Panc1 (cell line): Measurements from ENCODE around the gene CCDC47. TPM values are rescaled to one million over a fixed set of nuclear protein-coding genes. Genes with fewer than 3 reads are reported as not detected.

ENCODE experiments used
- ATAC-seq: fragments of 200-7000 bp; cut with Tn5 transposase; 2 replicates; pipeline ENCODE4 v1.9.1; 2020; ENCODE audit warnings: mild to moderate bottlenecking, moderate library complexity
- BruUV-seq: library from RNA; stranded (reverse); fragments of 400-500 nt; replicated peaks from 2 replicates; lab custom pipeline; 2021; lab: Mats Ljungman, UMichigan
- CTCF ChIA-PET: fragments of 300-600 bp; sonication (Branson Sonifier 250); formaldehyde crosslinking; loops from one replicate; lab custom pipeline; 2022; ENCODE audit warnings: antibody characterized with exemption; lab: Charles Lee
- POLR2A ChIA-PET: fragments of 300-600 bp; sonication (Branson Sonifier 250); formaldehyde crosslinking; loops from one replicate; lab custom pipeline; 2022; ENCODE audit warnings: antibody characterized with exemption; lab: Charles Lee
- DNase-seq: peaks from one replicate; pipeline ENCODE4 v3.0.0-alpha.2; 2010; ENCODE audit warnings: low read depth, low spot score
- H3K27ac ChIP-seq: 2 replicates; pipeline ENCODE4 v1.5.1; 2011; ENCODE audit warnings: mild to moderate bottlenecking, low read length, inconsistent platforms
- H3K27me3 ChIP-seq: fragments of 200-500 bp; sonication (Bioruptor generic); 2 replicates; pipeline ENCODE4 v1.6.0; 2014; ENCODE audit warnings: low read length, inconsistent platforms; ENCODE audit not compliant: control insufficient read depth, insufficient read depth
- H3K36me3 ChIP-seq: fragments of 200-500 bp; sonication (Bioruptor generic); 2 replicates; pipeline ENCODE4 v1.5.1; 2014; ENCODE audit warnings: inconsistent platforms, mild to moderate bottlenecking, low read length, moderate library complexity; ENCODE audit not compliant: control insufficient read depth, insufficient read depth
- H3K4me1 ChIP-seq: 2 replicates; pipeline ENCODE4 v1.5.1; 2011; ENCODE audit warnings: inconsistent platforms, mild to moderate bottlenecking, low read length, moderate library complexity; ENCODE audit not compliant: control insufficient read depth, insufficient read depth
- H3K4me3 ChIP-seq, 2 experiments: 2 replicates each; pipeline ENCODE4 v1.5.1; 2011 to 2012; ENCODE audit warnings: low read depth in 2 of 2, low read length in 2 of 2, mild to moderate bottlenecking in 2 of 2, inconsistent platforms in 1 of 2, moderate library complexity in 1 of 2
- H3K9me3 ChIP-seq: fragments of 200-500 bp; sonication (Bioruptor generic); 2 replicates; pipeline ENCODE4 v1.5.1; 2014; ENCODE audit warnings: low read depth, mild to moderate bottlenecking, inconsistent platforms, low read length, moderate library complexity; ENCODE audit not compliant: control insufficient read depth, insufficient read depth
- CTCF ChIP-seq: fragments of 450-650 bp; IDR thresholded peaks from 2 replicates; pipeline ENCODE4 v1.5.1; 2017; ENCODE audit warnings: mild to moderate bottlenecking
- POLR2AphosphoS5 ChIP-seq: IDR thresholded peaks from 2 replicates; pipeline ENCODE4 v1.6.1; 2012; ENCODE audit warnings: mild to moderate bottlenecking, low read depth, low read length, moderate library complexity
- SIN3A ChIP-seq: IDR thresholded peaks from 2 replicates; pipeline ENCODE4 v1.6.1; 2012; ENCODE audit warnings: low read depth, mild to moderate bottlenecking, low read length, moderate library complexity, borderline replicate concordance; ENCODE audit not compliant: insufficient read depth
- TCF7L2 ChIP-seq: IDR thresholded peaks from 2 replicates; pipeline ENCODE4 v1.6.1; 2011; ENCODE audit warnings: mild to moderate bottlenecking, low read depth, low read length, inconsistent platforms
- in situ Hi-C: cut with HindIII; loops from 2 replicates; pipeline ENCODE4 v1.10.0; 2016; ENCODE audit warnings: low sequenced_read_pairs, low pct_unique_long_range_greater_than_20kb
- intact Hi-C: fragments of 100-400 bp; cut with micrococcal nuclease; formaldehyde crosslinking; loops from one replicate; pipeline ENCODE4 v1.10.0; 2022; ENCODE audit not compliant: unreplicated experiment
- total RNA-seq: library from RNA; stranded (reverse); gene quantifications from one replicate; pipeline ENCODE4 v1.2.1, GENCODE V29; 2021; ENCODE audit not compliant: unreplicated experiment
- TF ChIP-seq, protein P1 (sequence below), 2 experiments: IDR thresholded peaks; 2 replicates each; pipeline ENCODE4 v1.6.1; 2011 to 2012; ENCODE audit warnings: low read depth in 2 of 2, control low read depth in 1 of 2, low read length in 1 of 2, mild to moderate bottlenecking in 1 of 2, moderate library complexity in 1 of 2; ENCODE audit not compliant: insufficient read depth in 1 of 2

The CCDC47 gene
- total RNA-seq, 1 experiment from 2014 or later = 64.8 TPM

- ATAC-seq = no peak
- no peak overlapping the region for H3K27ac ChIP-seq
- in situ Hi-C loops (no loop called here), intact Hi-C loops (no loop called here)
- no peak for DNase-seq
- no peaks in the 10 kb centered on the region for H3K27me3 ChIP-seq
- no peaks in the 10 kb centered on the region; the same call in 1 of the 2 replicates for H3K4me1 ChIP-seq
- POLR2A ChIA-PET = interaction anchor here (0.7 kb wide), 1 partner anchor 26 kb away, joined by 3 read pairs; no protein-coding TSS in a partner anchor
- CTCF ChIA-PET = no interaction called here
- no peaks in the 10 kb centered on the region for H3K9me3 ChIP-seq
- peaks cover 18% of the 10 kb centered on the region for H3K36me3 ChIP-seq
- TF ChIP-seq SIN3A (no peak), POLR2AphosphoS5 (no peak), CTCF (no peak), TCF7L2 (no peak)
- TF ChIP-seq, protein P1, sequence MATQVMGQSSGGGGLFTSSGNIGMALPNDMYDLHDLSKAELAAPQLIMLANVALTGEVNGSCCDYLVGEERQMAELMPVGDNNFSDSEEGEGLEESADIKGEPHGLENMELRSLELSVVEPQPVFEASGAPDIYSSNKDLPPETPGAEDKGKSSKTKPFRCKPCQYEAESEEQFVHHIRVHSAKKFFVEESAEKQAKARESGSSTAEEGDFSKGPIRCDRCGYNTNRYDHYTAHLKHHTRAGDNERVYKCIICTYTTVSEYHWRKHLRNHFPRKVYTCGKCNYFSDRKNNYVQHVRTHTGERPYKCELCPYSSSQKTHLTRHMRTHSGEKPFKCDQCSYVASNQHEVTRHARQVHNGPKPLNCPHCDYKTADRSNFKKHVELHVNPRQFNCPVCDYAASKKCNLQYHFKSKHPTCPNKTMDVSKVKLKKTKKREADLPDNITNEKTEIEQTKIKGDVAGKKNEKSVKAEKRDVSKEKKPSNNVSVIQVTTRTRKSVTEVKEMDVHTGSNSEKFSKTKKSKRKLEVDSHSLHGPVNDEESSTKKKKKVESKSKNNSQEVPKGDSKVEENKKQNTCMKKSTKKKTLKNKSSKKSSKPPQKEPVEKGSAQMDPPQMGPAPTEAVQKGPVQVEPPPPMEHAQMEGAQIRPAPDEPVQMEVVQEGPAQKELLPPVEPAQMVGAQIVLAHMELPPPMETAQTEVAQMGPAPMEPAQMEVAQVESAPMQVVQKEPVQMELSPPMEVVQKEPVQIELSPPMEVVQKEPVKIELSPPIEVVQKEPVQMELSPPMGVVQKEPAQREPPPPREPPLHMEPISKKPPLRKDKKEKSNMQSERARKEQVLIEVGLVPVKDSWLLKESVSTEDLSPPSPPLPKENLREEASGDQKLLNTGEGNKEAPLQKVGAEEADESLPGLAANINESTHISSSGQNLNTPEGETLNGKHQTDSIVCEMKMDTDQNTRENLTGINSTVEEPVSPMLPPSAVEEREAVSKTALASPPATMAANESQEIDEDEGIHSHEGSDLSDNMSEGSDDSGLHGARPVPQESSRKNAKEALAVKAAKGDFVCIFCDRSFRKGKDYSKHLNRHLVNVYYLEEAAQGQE (IDR thresholded peaks at IDR 0.05; ENCODE audit: insufficient read depth in 1 of 2, low read depth in 2 of 2, low read length in 1 of 2) = no peak
- no peak overlapping the region for H3K4me3 ChIP-seq
- BruUV-seq = no TSS peak
Measured at GRCh38 chr17:63768433-63768832, 5.0 kb downstream of the CCDC47 start.

GRCh38 chr17:63766754-63767153 lies 6.6 kb downstream of the CCDC47 start:
- no peak overlapping the region for H3K4me3 ChIP-seq
- ChIA-PET POLR2A (no interaction called here), CTCF (no interaction called here)

More at GRCh38 chr17:63766754-63767153, 6.6 kb downstream of the CCDC47 start:
- intact Hi-C loops (no loop called here), in situ Hi-C loops (no loop called here)
- no peaks in the 10 kb centered on the region for H3K9me3 ChIP-seq
- H3K36me3 ChIP-seq = peaks cover 15% of the 10 kb centered on the region
- H3K4me1 ChIP-seq = no peaks in the 10 kb centered on the region; the same call in 1 of the 2 replicates
- H3K27ac ChIP-seq = no peak overlapping the region
- TF ChIP-seq TCF7L2 = no peak
- TF ChIP-seq POLR2AphosphoS5 = no peak
- TF ChIP-seq SIN3A = no peak
- TF ChIP-seq CTCF = no peak
- TF ChIP-seq, protein P1 (IDR thresholded peaks at IDR 0.05; ENCODE audit: insufficient read depth in 1 of 2, low read depth in 2 of 2, low read length in 1 of 2) = no peak
- no peak for DNase-seq
- H3K27me3 ChIP-seq = no peaks in the 10 kb centered on the region
- no peak for ATAC-seq
- BruUV-seq = no TSS peak
